HUES6 (cell line): ENCODE data around the gene DDX24.

Experiments used
- H3K27ac ChIP-seq: 2 replicates; pipeline ENCODE4 v1.7.0; 2013; ENCODE audit warnings: low read depth, mild to moderate bottlenecking, low read length, inconsistent platforms
- H3K27me3 ChIP-seq: 2 replicates; pipeline ENCODE4 v1.6.1; 2013; ENCODE audit warnings: low read length; ENCODE audit not compliant: control insufficient read depth, insufficient read depth
- H3K36me3 ChIP-seq: 2 replicates; pipeline ENCODE4 v1.6.1; 2013; ENCODE audit warnings: low read length; ENCODE audit not compliant: control insufficient read depth, insufficient read depth
- H3K4me1 ChIP-seq: 2 replicates; pipeline ENCODE4 v1.6.1; 2013; ENCODE audit warnings: low read length; ENCODE audit not compliant: control insufficient read depth, insufficient read depth
- H3K4me3 ChIP-seq: 2 replicates; pipeline ENCODE4 v1.5.1; 2013; ENCODE audit warnings: low read depth, low read length
- H3K9ac ChIP-seq: one replicate; pipeline ENCODE4 v1.6.1; 2013; ENCODE audit warnings: mild to moderate bottlenecking, low read length
- H3K9me3 ChIP-seq: 2 replicates; pipeline ENCODE4 v1.6.1; 2013; ENCODE audit warnings: low read depth, low read length; ENCODE audit not compliant: control insufficient read depth, insufficient read depth

DDX24 gene

DNA sequence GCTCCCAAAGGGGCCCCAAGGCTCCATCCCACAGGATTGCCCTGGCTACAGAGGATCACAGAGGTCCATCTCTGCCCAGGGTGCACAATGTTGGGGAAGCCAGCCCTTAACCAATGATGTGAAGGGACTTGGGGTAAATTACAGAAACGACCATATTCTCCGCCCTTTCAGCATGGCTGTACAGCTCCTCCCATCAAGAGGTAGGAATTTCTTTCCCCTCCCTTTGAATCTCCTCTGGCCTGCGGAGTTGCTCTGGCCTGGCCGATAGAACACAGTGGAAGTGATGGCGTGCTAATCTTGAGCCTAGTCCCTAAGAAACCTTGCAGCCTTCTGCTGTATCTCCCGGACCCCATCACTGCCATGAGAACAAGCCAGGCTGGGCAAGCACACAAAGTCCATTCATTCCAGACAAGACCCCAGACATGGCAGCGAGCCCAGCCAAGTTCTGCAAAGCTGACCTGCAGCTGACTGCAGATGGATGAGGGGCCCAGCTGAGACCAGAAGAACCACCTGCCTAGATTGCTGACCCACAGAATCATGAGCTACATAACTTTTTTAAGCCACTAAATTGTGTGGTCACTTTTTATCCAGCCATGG is 22.6 kb upstream of the DDX24 start:
- H3K27me3 ChIP-seq: no peaks in the 10 kb centered on the region
- no peak overlapping the region for H3K9ac ChIP-seq
- H3K36me3 ChIP-seq: peaks cover 13% of the 10 kb centered on the region
- H3K9me3 ChIP-seq: no peaks in the 10 kb centered on the region
- no peaks in the 10 kb centered on the region for H3K4me1 ChIP-seq
- H3K4me3 ChIP-seq: no peak overlapping the region
- H3K27ac ChIP-seq: no peak overlapping the region

DNA sequence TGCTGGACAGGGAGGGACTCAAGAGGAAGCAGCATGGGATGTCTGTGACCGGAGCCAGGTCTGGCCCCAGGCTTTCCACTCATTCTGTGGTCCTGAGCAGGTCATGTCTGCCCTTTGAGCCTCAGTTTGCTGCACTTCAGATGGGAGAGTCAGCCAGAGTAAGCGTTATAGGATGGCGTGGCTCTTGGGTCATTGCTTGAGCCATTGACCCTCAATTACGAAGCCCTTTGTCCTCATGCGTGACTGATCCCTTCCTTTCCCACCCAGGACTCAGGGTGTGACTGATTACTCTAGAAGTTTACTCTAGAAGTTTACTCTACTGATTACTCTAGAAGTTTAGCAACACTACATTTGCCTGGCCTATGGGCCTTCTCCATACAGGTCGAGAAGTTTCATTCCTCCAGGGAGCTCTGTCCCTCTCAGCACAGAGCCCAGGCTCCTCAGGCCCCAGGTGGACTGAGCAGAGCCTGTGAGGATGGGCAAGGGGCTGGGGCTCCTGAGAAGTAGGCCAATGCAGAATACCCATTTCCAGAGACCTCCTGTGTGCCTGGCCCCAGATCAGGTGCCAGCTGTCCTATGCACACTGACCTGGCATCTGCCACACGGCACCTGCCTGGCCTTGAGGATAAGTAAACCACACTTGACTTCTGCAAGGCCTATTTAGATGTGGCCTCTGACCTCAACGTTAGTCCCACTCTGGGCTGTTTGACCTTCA is 21.9 kb upstream of the DDX24 start:
- Histone ChIP-seq H3K4me3 (no peak overlapping the region), H3K9me3 (no peaks in the 10 kb centered on the region), H3K4me1 (no peaks in the 10 kb centered on the region), H3K9ac (no peak overlapping the region), H3K36me3 (peaks cover 20% of the 10 kb centered on the region), H3K27ac (no peak overlapping the region), H3K27me3 (no peaks in the 10 kb centered on the region)

GRCh38 chr14:94101748-94102147 is 20.7 kb upstream of the DDX24 start:
- no peak overlapping the region for H3K4me3 ChIP-seq
- no peak overlapping the region for H3K27ac ChIP-seq
- H3K9me3 ChIP-seq: no peaks in the 10 kb centered on the region
- H3K27me3 ChIP-seq: no peaks in the 10 kb centered on the region
- H3K9ac ChIP-seq: no peak overlapping the region
- H3K36me3 ChIP-seq: peaks cover 20% of the 10 kb centered on the region
- no peaks in the 10 kb centered on the region for H3K4me1 ChIP-seq

- Histone ChIP-seq H3K4me1 (no peaks in the 10 kb centered on the region), H3K27ac (no peak overlapping the region), H3K4me3 (no peak overlapping the region), H3K27me3 (no peaks in the 10 kb centered on the region), H3K9ac (no peak overlapping the region), H3K9me3 (no peaks in the 10 kb centered on the region), H3K36me3 (peaks cover 20% of the 10 kb centered on the region)
Observed at GRCh38 chr14:94100847-94101246, 19.8 kb upstream of the DDX24 start.

DNA sequence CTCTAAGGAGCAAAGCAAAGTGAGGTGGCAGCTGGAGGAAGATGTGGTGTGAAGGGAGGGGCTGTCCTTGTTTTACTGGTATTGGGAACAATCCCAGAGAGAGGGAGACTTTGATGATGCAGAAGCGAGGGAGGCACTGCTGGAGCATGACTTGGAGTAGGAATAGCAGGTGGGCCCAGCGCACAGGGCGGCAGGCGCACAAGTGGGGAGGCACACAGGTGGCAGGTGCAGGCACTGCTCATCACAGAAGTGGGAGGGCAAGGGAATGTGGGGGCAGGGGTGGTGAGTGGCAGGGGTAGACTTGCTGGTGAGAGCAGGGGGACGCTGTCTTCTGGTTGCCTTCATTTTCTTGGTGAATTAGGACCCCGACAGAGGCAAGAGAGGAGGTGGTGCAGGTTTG is 18.0 kb upstream of the DDX24 start:
- H3K9me3 ChIP-seq: no peaks in the 10 kb centered on the region
- no peak overlapping the region for H3K9ac ChIP-seq
- no peak overlapping the region for H3K4me3 ChIP-seq
- no peaks in the 10 kb centered on the region for H3K4me1 ChIP-seq
- no peaks in the 10 kb centered on the region for H3K27me3 ChIP-seq
- H3K36me3 ChIP-seq: peaks cover 20% of the 10 kb centered on the region
- no peak overlapping the region for H3K27ac ChIP-seq

- H3K4me1 ChIP-seq: no peaks in the 10 kb centered on the region
- H3K9ac ChIP-seq: no peak overlapping the region
- H3K36me3 ChIP-seq: peaks cover 20% of the 10 kb centered on the region
- no peak overlapping the region for H3K27ac ChIP-seq
- H3K27me3 ChIP-seq: no peaks in the 10 kb centered on the region
- no peak overlapping the region for H3K4me3 ChIP-seq
- H3K9me3 ChIP-seq: no peaks in the 10 kb centered on the region
Observed at GRCh38 chr14:94098326-94098992, 17.5 kb upstream of the DDX24 start.

DNA sequence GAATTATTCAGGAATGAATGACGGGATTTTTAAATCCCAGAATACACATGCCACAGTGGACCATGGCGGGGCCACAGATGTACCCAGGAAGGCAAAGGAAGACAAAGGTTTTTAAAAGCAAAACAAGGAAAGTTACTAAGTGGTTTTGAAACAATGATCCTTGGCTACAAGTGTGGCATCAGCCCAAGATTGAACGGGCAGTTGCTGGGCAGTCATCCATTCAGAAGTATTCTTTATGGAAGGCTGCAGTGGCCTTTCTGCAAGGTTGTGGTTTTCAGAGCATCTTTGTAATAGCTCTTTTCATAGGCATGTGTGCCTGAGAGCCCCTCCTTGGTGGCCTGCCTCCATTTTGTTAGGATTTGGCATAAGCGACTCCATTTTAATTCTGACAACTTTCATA is 16.1 kb upstream of the DDX24 start:
- no peak overlapping the region for H3K9ac ChIP-seq
- no peaks in the 10 kb centered on the region for H3K4me1 ChIP-seq
- H3K27me3 ChIP-seq: no peaks in the 10 kb centered on the region
- H3K27ac ChIP-seq: no peak overlapping the region
- H3K9me3 ChIP-seq: no peaks in the 10 kb centered on the region
- H3K36me3 ChIP-seq: 0 out of 2 replicates have a peak, but pooled peaks cover 15% of the 10 kb centered on the region
- no peak overlapping the region for H3K4me3 ChIP-seq

DNA sequence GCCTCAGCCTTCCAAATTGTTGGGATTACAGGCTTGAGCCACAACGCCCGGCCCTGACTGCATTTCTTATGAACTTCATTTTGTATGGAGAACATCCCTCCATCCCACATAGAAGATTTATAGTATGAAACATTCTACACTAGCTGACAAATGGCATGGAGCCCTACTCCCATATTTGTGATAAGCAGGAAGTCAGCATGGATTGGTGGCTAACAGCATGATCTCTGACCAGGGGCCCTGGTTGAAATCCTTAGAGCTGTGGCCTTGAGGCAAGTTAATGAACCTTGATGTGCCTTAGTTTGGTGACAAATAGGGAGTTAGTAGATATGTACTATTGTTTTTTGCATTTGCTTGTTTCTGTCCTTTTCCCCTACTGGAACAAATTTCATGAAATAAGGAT is 12.4 kb upstream of the DDX24 start:
- Histone ChIP-seq H3K4me1 (no peaks in the 10 kb centered on the region), H3K27me3 (no peaks in the 10 kb centered on the region), H3K4me3 (no peak overlapping the region), H3K36me3 (0 out of 2 replicates have a peak, but pooled peaks cover 4% of the 10 kb centered on the region), H3K27ac (no peak overlapping the region), H3K9me3 (no peaks in the 10 kb centered on the region), H3K9ac (no peak overlapping the region)

DNA sequence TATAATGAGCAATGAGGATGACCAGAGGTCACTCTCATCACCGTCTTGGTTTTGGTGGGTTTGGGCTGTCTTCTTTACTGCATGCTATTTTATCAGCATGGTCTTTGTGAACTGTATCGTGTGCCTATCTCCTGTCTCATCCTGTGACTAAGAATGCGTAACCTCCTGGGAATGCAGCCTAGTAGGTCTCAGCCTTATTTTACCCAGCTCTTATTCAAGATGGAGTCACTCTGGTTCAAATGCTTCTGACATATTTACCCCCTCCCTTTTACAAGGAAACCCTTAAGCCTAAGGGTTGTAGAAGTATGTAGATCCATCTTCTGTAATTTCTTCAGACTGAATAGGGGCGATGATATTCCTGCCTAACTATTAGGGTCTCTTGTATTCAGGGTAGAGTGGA is 8.5 kb upstream of the DDX24 start:
- no peak overlapping the region for H3K9ac ChIP-seq
- no peaks in the 10 kb centered on the region for H3K4me1 ChIP-seq
- no peak overlapping the region for H3K4me3 ChIP-seq
- H3K27me3 ChIP-seq: no peaks in the 10 kb centered on the region
- H3K36me3 ChIP-seq: no peaks in the 10 kb centered on the region
- H3K27ac ChIP-seq: no peak overlapping the region
- peaks cover 3% of the 10 kb centered on the region; the same call in 1 of the 2 replicates for H3K9me3 ChIP-seq

- Histone ChIP-seq H3K36me3 (no peaks in the 10 kb centered on the region), H3K9me3 (peaks cover 3% of the 10 kb centered on the region; the same call in 1 of the 2 replicates), H3K27ac (no peak overlapping the region), H3K27me3 (no peaks in the 10 kb centered on the region), H3K4me1 (no peaks in the 10 kb centered on the region), H3K4me3 (no peak overlapping the region), H3K9ac (no peak overlapping the region)
Observed at GRCh38 chr14:94088516-94088915, 7.5 kb upstream of the DDX24 start.

DNA sequence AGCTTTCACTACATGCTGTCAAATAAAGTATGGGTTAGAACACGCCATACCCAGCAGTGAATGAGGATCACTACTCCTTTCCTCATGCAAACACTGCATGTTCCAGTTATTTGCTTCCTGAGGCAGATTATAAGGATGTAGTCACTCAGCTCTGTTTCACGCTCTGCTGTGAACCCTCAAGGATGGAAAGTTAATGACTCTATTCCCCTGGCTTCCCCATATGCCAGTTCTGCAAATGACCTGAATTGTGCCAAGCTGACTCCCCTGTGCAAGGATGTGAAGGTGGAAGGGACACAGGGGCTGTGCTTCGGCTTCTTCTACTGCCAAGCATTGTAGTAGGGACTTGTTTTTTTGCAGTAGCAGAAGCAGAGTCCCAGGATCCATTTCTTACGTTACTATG is 6.9 kb upstream of the DDX24 start:
- Histone ChIP-seq H3K9ac (no peak overlapping the region), H3K4me3 (no peak overlapping the region), H3K9me3 (peaks cover 3% of the 10 kb centered on the region; the same call in 1 of the 2 replicates), H3K27me3 (no peaks in the 10 kb centered on the region), H3K36me3 (no peaks in the 10 kb centered on the region), H3K27ac (no peak overlapping the region), H3K4me1 (no peaks in the 10 kb centered on the region)
